Measurements from ENCODE around the gene STARD13.

DNA sequence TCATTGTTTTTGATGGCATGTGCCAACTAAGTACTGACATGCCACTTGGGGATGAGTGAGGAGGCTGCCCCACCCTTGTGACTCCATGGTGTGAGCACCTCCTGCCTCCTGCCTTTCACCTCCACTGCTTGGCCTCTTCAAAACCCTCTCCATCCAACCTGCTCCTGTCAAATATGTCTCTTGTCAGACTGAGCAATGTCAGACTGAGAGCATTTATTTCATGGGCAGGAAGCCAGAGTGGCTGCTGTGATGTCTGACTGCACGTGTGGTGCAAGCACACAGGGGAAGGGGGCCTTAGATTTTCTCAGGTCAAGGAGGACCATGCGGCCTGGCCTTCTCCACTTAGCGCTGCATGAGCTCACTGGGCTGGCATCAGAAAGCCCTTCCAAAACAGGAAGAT lies 68.3 kb downstream of the STARD13 start:
- TF ChIP-seq, protein P1, sequence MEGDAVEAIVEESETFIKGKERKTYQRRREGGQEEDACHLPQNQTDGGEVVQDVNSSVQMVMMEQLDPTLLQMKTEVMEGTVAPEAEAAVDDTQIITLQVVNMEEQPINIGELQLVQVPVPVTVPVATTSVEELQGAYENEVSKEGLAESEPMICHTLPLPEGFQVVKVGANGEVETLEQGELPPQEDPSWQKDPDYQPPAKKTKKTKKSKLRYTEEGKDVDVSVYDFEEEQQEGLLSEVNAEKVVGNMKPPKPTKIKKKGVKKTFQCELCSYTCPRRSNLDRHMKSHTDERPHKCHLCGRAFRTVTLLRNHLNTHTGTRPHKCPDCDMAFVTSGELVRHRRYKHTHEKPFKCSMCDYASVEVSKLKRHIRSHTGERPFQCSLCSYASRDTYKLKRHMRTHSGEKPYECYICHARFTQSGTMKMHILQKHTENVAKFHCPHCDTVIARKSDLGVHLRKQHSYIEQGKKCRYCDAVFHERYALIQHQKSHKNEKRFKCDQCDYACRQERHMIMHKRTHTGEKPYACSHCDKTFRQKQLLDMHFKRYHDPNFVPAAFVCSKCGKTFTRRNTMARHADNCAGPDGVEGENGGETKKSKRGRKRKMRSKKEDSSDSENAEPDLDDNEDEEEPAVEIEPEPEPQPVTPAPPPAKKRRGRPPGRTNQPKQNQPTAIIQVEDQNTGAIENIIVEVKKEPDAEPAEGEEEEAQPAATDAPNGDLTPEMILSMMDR (conservative IDR thresholded peaks at IDR 0.05; ENCODE audit: low read depth, low read length), result no peak
- no peak for TF ChIP-seq EZH2phosphoT487 (IDR thresholded peaks at IDR 0.05; ENCODE audit: borderline replicate concordance, low read length)
